Parathyroid adenoma (tissue), 2 donors: ENCODE measurements around the gene ISG20L2.

Experiments
- H2AFZ ChIP-seq: fragments of 300-600 bp; sonication (generic); one replicate; pipeline ENCODE4 v1.7.0; 2017; ENCODE audit warnings: antibody characterized with exemption, mild to moderate bottlenecking
- H3K27ac ChIP-seq: fragments of 300-600 bp; sonication (generic); one replicate; pipeline ENCODE4 v1.7.0; 2017
- H3K27me3 ChIP-seq: fragments of 300-600 bp; sonication (generic); one replicate; pipeline ENCODE4 v1.7.0; 2017; ENCODE audit warnings: low read length; ENCODE audit not compliant: control insufficient read depth, insufficient read depth
- H3K36me3 ChIP-seq: fragments of 300-600 bp; sonication (generic); one replicate; pipeline ENCODE4 v1.7.0; 2017; ENCODE audit warnings: low read length; ENCODE audit not compliant: control insufficient read depth, insufficient read depth
- H3K4me1 ChIP-seq: fragments of 300-600 bp; sonication (generic); one replicate; pipeline ENCODE4 v1.7.0; 2017; ENCODE audit warnings: control low read depth
- H3K4me2 ChIP-seq: fragments of 300-600 bp; sonication (generic); one replicate; pipeline ENCODE4 v1.7.0; 2017; ENCODE audit warnings: low read length
- H3K4me3 ChIP-seq: fragments of 300-600 bp; sonication (generic); one replicate; pipeline ENCODE4 v1.7.0; 2017; ENCODE audit warnings: low read depth, low read length
- H3K79me2 ChIP-seq: fragments of 300-600 bp; sonication (generic); one replicate; pipeline ENCODE4 v1.7.0; 2017; ENCODE audit warnings: control low read depth
- H3K9ac ChIP-seq: fragments of 300-600 bp; sonication (generic); one replicate; pipeline ENCODE4 v1.7.0; 2017; ENCODE audit warnings: mild to moderate bottlenecking
- H3K9me3 ChIP-seq: fragments of 300-600 bp; sonication (generic); one replicate; pipeline ENCODE4 v1.7.0; 2017; ENCODE audit warnings: low read length; ENCODE audit not compliant: control insufficient read depth
- TF ChIP-seq, protein P1 (sequence below): fragments of 300-600 bp; sonication (generic); IDR thresholded peaks from one replicate; pipeline ENCODE4 v1.7.0; 2017; ENCODE audit warnings: antibody characterized with exemption, mild to moderate bottlenecking
- donor health status: primary hyperparathyroidism.

The ISG20L2 gene

GRCh38 chr1:156705918-156706656, 22.5 kb downstream of the ISG20L2 start:
- Histone ChIP-seq H3K4me2 (peak overlapping the region; percentile 88), H3K27me3 (no peaks in the 10 kb centered on the region), H3K79me2 (no peaks in the 10 kb centered on the region), H3K9ac (no peak overlapping the region), H2AFZ (peak overlapping the region; percentile 87), H3K27ac (peak overlapping the region; percentile 68), H3K9me3 (no peaks in the 10 kb centered on the region), H3K4me1 (peaks cover 16% of the 10 kb centered on the region), H3K4me3 (peak overlapping the region; percentile 70), H3K36me3 (no peaks in the 10 kb centered on the region)
- TF ChIP-seq, protein P1, sequence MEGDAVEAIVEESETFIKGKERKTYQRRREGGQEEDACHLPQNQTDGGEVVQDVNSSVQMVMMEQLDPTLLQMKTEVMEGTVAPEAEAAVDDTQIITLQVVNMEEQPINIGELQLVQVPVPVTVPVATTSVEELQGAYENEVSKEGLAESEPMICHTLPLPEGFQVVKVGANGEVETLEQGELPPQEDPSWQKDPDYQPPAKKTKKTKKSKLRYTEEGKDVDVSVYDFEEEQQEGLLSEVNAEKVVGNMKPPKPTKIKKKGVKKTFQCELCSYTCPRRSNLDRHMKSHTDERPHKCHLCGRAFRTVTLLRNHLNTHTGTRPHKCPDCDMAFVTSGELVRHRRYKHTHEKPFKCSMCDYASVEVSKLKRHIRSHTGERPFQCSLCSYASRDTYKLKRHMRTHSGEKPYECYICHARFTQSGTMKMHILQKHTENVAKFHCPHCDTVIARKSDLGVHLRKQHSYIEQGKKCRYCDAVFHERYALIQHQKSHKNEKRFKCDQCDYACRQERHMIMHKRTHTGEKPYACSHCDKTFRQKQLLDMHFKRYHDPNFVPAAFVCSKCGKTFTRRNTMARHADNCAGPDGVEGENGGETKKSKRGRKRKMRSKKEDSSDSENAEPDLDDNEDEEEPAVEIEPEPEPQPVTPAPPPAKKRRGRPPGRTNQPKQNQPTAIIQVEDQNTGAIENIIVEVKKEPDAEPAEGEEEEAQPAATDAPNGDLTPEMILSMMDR, result peak; percentile 82

- peak within 1 kb of the TSS; percentile 70 for H3K4me3 ChIP-seq
- peaks cover 16% of the 10 kb centered on the region for H3K4me1 ChIP-seq
- TF ChIP-seq, protein P1, result no peak
- H3K4me2 ChIP-seq, result peak within 1 kb of the TSS; percentile 88
- no peak within 1 kb of the TSS for H3K9ac ChIP-seq
- H2AFZ ChIP-seq, result peak within 1 kb of the TSS; percentile 87
- H3K9me3 ChIP-seq, result no peaks in the 10 kb centered on the region
- H3K79me2 ChIP-seq, result no peaks in the 10 kb centered on the region
- no peaks in the 10 kb centered on the region for H3K27me3 ChIP-seq
- no peaks in the 10 kb centered on the region for H3K36me3 ChIP-seq
- peak within 1 kb of the TSS; percentile 68 for H3K27ac ChIP-seq
These were observed 23.1 kb downstream of the ISG20L2 start, which contains the start of gene CRABP2 for GRCh38 chr1:156705321-156705917. CRABP2 (minus strand) TSS chr1:156705583; CDS start chr1:156705446, 137 bp downstream.

DNA sequence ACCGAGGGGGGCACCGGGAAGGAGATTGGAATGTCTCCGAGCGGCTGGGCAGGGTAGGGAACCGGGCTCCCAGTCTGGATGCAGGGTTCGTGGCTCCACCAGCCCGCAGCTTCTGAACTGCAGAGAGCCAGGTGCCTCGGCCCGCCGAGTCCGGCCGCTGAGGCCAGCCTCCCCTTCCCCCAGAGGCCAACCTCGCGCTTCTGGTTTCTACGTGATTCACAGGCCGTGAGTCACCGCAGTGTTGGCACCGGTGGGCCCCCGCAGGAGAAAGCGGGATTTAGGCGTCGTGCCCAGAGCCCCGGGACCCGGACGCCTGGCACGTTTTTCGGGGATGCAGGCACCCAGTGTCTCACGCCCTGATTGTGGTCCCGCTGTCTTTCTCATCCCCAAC, 23.6 kb downstream of the ISG20L2 start:
- no peaks in the 10 kb centered on the region for H3K36me3 ChIP-seq
- peak overlapping the region; percentile 88 for H3K4me2 ChIP-seq
- no peaks in the 10 kb centered on the region for H3K79me2 ChIP-seq
- H3K4me3 ChIP-seq, result peak overlapping the region; percentile 70
- TF ChIP-seq, protein P1, result no peak
- H3K9ac ChIP-seq, result no peak overlapping the region
- H2AFZ ChIP-seq, result peak overlapping the region; percentile 87
- peak overlapping the region; percentile 68 for H3K27ac ChIP-seq
- H3K9me3 ChIP-seq, result no peaks in the 10 kb centered on the region
- H3K27me3 ChIP-seq, result no peaks in the 10 kb centered on the region
- peaks cover 16% of the 10 kb centered on the region for H3K4me1 ChIP-seq

DNA sequence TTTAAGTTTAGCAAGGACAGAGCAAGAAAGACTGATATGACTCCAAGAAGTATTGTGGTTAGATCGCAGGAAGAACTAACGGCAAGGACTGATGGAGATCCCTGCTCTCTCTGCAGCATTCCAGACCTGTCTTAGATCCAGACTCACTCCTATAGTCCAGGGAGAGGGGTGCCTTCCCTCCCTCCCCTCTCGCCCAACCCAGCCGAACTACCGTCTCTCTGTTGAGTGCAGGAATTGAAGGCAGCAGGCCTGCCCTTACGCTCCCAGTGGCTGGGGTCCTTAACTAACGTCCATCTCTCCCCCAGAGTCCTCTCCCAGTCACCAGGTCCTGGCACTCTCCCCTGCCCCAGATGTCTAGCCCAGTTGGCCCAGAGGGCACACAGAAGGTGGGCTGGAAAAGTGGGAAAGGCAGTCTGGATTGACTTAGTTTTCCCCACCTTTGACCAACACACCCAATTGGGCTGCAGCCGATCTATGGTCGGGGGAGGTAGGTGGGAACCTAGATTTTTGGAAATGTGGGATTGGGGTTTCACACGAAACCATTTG, 24.3 kb downstream of the ISG20L2 start:
- peak overlapping the region; percentile 88 for H3K4me2 ChIP-seq
- TF ChIP-seq, protein P1, result no peak
- H3K36me3 ChIP-seq, result no peaks in the 10 kb centered on the region
- H3K4me1 ChIP-seq, result peaks cover 16% of the 10 kb centered on the region
- no peak overlapping the region for H3K27ac ChIP-seq
- no peaks in the 10 kb centered on the region for H3K79me2 ChIP-seq
- no peak overlapping the region for H3K9ac ChIP-seq
- H2AFZ ChIP-seq, result no peak overlapping the region
- H3K9me3 ChIP-seq, result no peaks in the 10 kb centered on the region
- H3K27me3 ChIP-seq, result no peaks in the 10 kb centered on the region
- peak overlapping the region; percentile 70 for H3K4me3 ChIP-seq
